ENCODE measurements around the gene CYP17A1. TPM values are rescaled to one million over a fixed set of nuclear protein-coding genes. Genes with fewer than 3 reads are reported as not detected.

CYP17A1 gene
- total RNA-seq, 1 experiment from 2014 or later, result not detected

- Histone ChIP-seq H3K4me3 (no peak overlapping the region), H3K27me3 (no peaks in the 10 kb centered on the region), H3K36me3 (peaks cover 50% of the 10 kb centered on the region), H3K27ac (no peak overlapping the region), H3K4me1 (peaks cover 5% of the 10 kb centered on the region; the same call in 1 of the 2 replicates), H3K9me3 (replicated peaks) (no peaks in the 10 kb centered on the region)
- no peak for DNase-seq
These were observed 34.2 kb downstream of the CYP17A1 start for GRCh38 chr10:102802920-102803534.

DNA sequence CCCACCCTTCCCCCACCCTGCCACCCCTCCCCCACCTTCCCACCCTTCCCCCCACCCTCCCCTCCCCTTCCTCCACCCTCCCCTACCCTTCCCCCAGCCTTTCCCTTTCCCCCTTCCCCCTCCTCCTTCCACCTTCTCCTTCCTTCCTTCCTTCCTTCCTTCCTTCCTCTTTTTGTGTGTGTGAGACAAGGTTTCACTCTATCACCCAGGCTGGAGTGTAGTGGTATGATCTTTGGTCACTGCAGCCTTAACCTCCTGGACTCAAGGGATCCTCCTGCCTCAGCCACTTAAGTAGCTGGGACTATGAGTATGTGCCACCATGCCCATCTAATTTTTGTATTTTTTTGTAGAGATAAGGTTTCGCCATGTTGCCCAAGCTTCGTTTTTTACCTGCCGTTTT is 35.2 kb downstream of the CYP17A1 start:
- H3K27me3 ChIP-seq, result no peaks in the 10 kb centered on the region
- no peak overlapping the region for H3K27ac ChIP-seq
- peaks cover 5% of the 10 kb centered on the region; the same call in 1 of the 2 replicates for H3K4me1 ChIP-seq
- H3K4me3 ChIP-seq, result no peak overlapping the region
- DNase-seq, result no peak
- H3K36me3 ChIP-seq, result peaks cover 50% of the 10 kb centered on the region
- no peaks in the 10 kb centered on the region for H3K9me3 ChIP-seq (replicated peaks)

DNA sequence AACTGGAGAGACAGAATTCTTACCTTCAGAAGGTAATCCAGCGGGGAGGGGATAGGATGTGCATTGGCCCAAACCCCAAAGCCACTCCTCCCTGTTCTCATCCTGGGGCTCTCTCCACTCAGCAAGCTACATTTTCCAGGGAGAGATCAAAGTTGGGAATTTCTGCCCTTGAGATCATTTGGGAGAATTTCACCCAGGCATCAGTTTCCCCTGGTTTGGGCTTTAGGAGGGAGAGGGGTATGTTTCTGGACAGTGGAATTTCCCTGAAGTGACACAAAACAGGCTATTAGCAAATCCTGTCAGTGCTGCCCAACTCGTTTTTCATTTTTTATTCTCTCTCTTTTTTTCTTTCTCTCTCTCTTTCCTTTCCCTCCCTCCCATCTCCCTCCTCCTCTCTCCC is 35.7 kb downstream of the CYP17A1 start:
- no peak for DNase-seq
- peaks cover 6% of the 10 kb centered on the region; the same call in 1 of the 2 replicates for H3K4me1 ChIP-seq
- peaks cover 47% of the 10 kb centered on the region for H3K36me3 ChIP-seq
- no peaks in the 10 kb centered on the region for H3K27me3 ChIP-seq
- no peak overlapping the region for H3K27ac ChIP-seq
- no peak overlapping the region for H3K4me3 ChIP-seq
- no peaks in the 10 kb centered on the region for H3K9me3 ChIP-seq (replicated peaks)

DNA sequence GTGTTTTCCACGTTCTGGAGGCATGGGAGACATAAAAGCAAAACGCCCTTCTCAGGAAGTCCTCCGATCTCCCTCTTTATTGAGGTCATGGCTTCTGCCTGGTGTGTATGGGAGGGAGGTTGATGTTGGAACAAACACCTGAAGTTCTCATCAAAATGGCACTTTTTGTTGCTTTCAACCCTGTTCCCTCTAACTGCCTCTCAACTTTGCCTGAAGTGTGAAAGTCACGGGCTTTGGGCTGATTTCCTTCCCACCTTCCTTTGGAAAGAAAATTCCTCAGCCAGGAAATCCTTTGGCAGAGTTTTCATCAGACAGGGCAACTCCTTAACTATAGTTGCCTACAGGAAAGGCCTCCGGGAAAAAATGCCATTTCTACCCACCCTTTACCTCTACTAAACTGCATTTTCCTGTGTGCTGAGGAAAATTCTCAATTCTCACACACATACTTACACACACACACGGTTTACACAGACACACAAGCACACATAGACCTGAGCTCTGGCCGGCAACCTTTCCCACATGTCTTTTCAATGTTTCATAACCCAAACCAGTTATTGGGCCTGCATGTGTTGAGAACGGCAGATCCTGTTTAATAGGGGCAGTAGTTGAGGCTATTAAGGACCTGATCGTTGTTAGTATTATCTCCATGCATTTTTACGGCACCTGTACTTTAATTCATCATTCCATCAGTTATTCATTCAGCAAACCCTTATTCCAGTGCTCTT is 36.4 kb downstream of the CYP17A1 start:
- Histone ChIP-seq H3K36me3 (peaks cover 44% of the 10 kb centered on the region), H3K9me3 (replicated peaks) (no peaks in the 10 kb centered on the region), H3K4me1 (peaks cover 10% of the 10 kb centered on the region; the same call in 1 of the 2 replicates), H3K27ac (no peak overlapping the region), H3K27me3 (no peaks in the 10 kb centered on the region), H3K4me3 (no peak overlapping the region)
- no peak for DNase-seq

DNA sequence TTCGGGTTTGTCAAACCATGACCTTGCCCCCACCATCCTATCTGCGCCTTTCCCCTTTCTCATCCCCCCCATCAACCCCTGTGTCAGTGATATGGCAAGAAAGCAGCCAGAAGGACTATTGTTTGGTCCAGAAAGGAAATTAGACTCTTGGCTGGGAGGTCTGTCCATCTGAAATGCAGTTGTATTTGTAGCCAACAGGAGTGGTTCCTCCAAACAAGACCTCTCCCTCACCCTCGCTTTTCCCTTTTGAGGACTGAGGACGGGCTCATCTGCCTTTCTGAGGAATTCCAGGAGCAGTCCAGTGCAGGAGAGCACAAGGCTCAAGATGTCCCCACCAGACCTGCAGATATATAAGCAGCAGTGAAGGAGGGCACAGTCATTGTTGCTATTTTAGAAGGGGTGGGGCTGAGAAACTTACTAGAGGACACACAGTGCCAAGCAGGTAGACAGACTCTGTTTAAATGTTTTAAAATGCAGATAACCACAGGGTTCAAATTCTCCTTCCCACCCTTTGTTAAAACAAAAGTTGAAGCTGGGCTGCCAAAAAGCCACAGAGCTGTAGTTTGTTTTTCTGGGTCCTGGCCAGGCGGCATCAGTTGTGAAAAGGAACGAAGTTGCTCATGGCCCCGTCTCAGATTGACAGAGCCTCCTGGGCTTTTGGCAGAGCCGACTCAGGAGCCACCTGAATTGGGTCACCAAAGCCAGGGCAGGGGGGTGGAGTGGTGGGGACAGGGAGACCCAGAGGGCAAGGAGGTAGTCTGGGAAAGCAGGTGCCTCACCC is 37.3 kb downstream of the CYP17A1 start:
- Histone ChIP-seq H3K27me3 (no peaks in the 10 kb centered on the region), H3K4me3 (no peak overlapping the region), H3K36me3 (peaks cover 45% of the 10 kb centered on the region), H3K4me1 (peaks cover 10% of the 10 kb centered on the region; the same call in 1 of the 2 replicates), H3K9me3 (replicated peaks) (no peaks in the 10 kb centered on the region), H3K27ac (no peak overlapping the region)
- DNase-seq, result peak in 1 of 2 experiments; percentile 36

DNA sequence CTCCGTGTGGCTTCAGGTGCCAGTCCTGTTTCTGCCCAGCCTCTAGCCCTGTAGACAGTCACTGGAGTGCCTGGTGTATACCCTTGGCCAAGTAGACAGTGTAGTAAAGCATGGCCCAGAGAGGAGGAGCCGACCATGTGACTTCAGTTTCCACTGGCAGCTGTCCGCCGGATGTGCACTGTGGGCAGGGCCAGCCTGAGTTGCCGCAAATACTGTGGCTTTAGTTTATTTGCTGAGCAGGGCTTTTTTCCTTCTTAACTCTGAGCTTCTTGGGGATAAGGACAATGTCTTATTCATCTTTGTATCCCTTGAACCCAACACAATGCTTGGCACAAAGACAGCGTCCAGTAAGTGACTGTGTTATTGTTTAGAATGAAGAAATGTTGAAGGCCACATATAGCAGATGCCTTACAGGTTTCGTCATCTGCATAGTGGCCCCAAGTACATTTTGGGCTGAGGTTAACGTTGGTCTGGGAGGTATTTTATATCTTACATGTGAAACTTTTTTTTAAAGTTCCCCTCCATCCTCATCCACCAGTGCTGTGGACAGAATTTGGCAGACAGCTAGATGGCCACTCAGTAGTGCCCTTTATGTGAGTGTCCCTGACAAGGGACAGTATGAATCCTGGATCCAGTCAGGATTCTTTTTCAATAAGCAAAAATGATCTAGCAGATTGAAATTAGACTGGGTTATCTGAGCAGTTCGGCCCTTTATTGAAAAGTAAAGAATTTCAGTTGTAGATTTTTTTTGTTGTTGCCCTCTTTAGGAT is 40.6 kb downstream of the CYP17A1 start:
- H3K4me3 ChIP-seq, result no peak overlapping the region
- no peaks in the 10 kb centered on the region for H3K9me3 ChIP-seq (replicated peaks)
- H3K4me1 ChIP-seq, result peaks cover 14% of the 10 kb centered on the region; the same call in 1 of the 2 replicates
- DNase-seq, result peak; percentile 28 to 52
- no peaks in the 10 kb centered on the region for H3K27me3 ChIP-seq
- H3K36me3 ChIP-seq, result peaks cover 32% of the 10 kb centered on the region
- no peak overlapping the region for H3K27ac ChIP-seq

DNA sequence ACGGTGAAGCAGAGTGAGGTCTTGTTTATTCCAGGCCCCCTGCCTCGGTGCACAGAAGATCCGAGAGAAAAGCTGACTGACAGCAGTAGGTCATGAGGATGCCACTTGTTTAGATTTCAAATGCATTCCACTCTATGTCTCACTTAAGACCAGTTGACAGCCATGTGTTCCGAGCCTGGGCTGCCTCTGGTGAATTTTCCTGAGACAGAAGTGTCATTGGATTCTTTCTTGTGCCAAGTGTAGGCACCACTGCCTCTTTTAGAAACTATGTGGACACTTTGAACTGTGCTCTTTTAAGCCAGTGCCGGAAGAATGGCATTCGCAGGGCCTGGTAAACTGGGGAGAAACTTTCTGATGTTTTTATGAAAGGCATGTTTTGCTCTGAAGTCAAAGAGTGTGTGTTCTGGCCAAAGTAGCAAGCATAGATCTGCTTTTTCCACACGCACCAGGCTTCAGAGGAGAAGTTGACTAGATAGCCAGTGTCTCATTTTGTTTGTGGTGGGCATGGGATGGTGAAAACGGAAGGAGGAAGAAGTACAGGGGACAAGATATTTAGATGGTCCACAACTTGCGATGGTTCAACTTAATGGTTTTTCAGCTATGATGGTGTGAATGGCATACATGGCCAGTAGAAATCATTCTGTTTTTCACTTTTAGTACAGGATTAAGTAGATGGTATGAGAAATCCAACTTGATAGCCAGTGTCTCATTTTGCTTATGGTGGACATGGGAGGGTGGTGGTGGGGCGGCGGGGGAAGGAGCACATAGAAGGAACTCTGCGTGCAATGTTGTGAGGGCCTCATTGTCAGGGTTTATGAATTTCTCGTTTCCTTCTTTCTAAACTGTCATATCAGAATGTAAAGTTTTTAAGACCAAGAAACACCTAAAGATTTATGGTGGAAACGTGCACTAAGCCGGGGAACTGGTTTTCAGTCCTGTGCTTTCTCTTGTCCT is 41.5 kb downstream of the CYP17A1 start:
- Histone ChIP-seq H3K27me3 (no peaks in the 10 kb centered on the region), H3K4me1 (peaks cover 14% of the 10 kb centered on the region; the same call in 1 of the 2 replicates), H3K27ac (no peak overlapping the region), H3K4me3 (no peak overlapping the region), H3K36me3 (peaks cover 28% of the 10 kb centered on the region), H3K9me3 (replicated peaks) (no peaks in the 10 kb centered on the region)
- no peak for DNase-seq

GRCh38 chr10:102791754-102792395 is 45.3 kb downstream of the CYP17A1 start:
- Histone ChIP-seq H3K27ac (no peak overlapping the region), H3K9me3 (replicated peaks) (no peaks in the 10 kb centered on the region), H3K4me1 (peaks cover 9% of the 10 kb centered on the region; the same call in 1 of the 2 replicates), H3K36me3 (peaks cover 30% of the 10 kb centered on the region), H3K27me3 (no peaks in the 10 kb centered on the region), H3K4me3 (no peak overlapping the region)
- DNase-seq, result no peak

DNA sequence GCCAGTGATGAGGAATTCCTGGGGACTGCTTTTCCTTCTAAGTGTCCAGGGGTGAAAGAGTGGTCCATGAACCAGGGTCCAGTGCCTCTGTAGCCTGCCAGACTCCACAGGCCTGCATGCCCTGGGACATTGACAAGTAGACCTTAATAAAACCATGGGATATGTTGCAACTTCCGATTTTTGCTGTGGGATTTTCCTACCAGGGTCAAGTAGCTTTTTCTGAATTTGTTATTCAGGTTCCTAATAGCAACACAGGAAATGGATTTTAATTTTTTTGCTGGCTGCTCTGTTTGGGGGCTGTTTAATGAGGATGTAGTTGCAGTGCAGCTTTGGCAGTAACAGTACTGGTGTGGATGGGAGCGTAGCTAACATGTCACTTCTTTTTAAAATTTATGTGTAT is 51.4 kb downstream of the CYP17A1 start:
- Histone ChIP-seq H3K36me3 (peaks cover 18% of the 10 kb centered on the region), H3K27ac (no peak overlapping the region), H3K4me3 (no peak overlapping the region), H3K4me1 (peaks cover 7% of the 10 kb centered on the region), H3K27me3 (no peaks in the 10 kb centered on the region), H3K9me3 (replicated peaks) (no peaks in the 10 kb centered on the region)
- DNase-seq, result no peak

DNA sequence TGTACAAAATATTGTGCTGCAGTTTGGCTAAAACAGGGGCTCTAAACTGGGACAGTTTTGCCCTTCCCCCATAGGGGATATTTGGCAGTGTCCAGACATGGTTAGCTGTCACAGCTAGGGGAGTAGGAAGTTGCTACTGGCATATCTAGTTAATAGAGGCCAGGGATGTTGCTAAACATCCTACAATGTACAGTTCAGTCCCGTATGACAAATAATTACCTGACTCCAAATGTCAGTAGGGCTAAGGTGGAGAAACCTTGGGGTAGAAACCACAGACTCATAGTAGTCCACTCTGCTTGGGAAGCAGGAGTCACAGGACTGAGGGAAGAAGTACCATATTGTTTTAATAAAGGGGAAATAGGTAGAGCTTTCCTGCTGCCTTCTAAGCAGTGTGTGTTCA is 53.6 kb downstream of the CYP17A1 start:
- Histone ChIP-seq H3K4me1 (peaks cover 13% of the 10 kb centered on the region), H3K27ac (no peak overlapping the region), H3K36me3 (peaks cover 15% of the 10 kb centered on the region), H3K27me3 (no peaks in the 10 kb centered on the region), H3K9me3 (replicated peaks) (no peaks in the 10 kb centered on the region), H3K4me3 (no peak overlapping the region)
- DNase-seq, result no peak

- no peak overlapping the region for H3K27ac ChIP-seq
- no peaks in the 10 kb centered on the region for H3K9me3 ChIP-seq (replicated peaks)
- no peak for DNase-seq
- peaks cover 20% of the 10 kb centered on the region for H3K4me1 ChIP-seq
- H3K4me3 ChIP-seq, result no peak overlapping the region
- no peaks in the 10 kb centered on the region for H3K27me3 ChIP-seq
- peaks cover 12% of the 10 kb centered on the region; the same call in 1 of the 2 replicates for H3K36me3 ChIP-seq
These were observed 54.3 kb downstream of the CYP17A1 start for GRCh38 chr10:102782673-102783551.

DNA sequence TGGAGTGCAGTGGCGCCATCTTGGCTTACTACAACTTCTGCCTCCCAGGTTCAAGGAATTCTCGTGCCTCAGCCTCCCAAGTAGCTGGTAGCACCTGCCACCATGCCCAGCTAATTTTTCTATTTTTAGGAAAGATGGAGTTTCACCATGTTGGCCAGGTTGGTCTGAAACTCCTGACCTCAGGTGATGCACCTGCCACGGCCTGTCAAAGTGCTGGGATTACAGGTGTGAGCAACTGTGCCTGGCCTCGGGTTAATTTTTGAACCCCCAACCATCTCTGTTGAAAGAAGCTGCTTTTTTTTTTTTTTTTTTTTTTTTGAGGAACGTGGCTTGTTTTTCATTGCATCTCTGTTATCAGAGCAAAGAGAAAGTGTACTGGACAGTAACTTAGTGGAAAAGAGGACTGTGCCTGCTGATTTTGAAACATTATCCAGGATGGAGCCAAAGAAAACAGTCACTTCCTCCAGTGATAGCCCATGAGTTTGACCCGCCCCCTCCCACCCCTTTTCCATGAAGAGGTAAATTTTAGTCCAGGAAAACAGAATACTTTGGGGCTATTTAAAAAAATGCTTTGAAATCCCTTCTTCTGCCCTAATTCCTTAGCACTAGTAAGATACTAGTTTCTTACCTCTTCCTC is 55.2 kb downstream of the CYP17A1 start:
- Histone ChIP-seq H3K4me3 (no peak overlapping the region), H3K36me3 (peaks cover 12% of the 10 kb centered on the region; the same call in 1 of the 2 replicates), H3K27ac (no peak overlapping the region), H3K27me3 (no peaks in the 10 kb centered on the region), H3K9me3 (replicated peaks) (no peaks in the 10 kb centered on the region), H3K4me1 (peaks cover 27% of the 10 kb centered on the region)
- DNase-seq, result no peak

Measured in SJCRH30 (cell line).